ENCODE results near the gene PRKG1.

DNA sequence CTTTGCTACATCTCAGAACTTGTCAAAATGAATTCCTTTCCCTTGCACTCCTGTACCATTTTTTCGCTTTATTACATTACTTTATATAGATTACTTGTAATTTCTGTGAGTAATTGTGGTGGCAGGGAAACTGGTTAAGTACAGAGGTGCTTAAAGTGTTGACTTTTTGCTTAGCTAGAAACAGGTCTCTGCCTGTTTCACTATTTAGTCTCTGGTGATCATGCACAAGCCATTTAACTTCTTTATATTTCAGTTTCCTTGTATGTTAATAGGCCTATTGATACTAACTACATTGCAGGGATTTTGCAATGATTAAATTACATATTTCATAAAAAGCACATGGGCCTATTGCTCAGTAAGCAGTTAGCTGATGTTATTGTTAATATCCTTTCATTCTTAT, 233.8 kb downstream of the PRKG1 start:
- TF ChIP-seq, protein P1, sequence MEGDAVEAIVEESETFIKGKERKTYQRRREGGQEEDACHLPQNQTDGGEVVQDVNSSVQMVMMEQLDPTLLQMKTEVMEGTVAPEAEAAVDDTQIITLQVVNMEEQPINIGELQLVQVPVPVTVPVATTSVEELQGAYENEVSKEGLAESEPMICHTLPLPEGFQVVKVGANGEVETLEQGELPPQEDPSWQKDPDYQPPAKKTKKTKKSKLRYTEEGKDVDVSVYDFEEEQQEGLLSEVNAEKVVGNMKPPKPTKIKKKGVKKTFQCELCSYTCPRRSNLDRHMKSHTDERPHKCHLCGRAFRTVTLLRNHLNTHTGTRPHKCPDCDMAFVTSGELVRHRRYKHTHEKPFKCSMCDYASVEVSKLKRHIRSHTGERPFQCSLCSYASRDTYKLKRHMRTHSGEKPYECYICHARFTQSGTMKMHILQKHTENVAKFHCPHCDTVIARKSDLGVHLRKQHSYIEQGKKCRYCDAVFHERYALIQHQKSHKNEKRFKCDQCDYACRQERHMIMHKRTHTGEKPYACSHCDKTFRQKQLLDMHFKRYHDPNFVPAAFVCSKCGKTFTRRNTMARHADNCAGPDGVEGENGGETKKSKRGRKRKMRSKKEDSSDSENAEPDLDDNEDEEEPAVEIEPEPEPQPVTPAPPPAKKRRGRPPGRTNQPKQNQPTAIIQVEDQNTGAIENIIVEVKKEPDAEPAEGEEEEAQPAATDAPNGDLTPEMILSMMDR (conservative IDR thresholded peaks at IDR 0.05 in 1 of 2, IDR thresholded peaks at IDR 0.05 in 1 of 2; ENCODE audit: extremely low read depth in 1 of 2, insufficient read depth in 1 of 2, low read depth in 1 of 2, low read length in 2 of 2): no peak
- TF ChIP-seq EZH2 (IDR thresholded peaks at IDR 0.05; ENCODE audit: borderline replicate concordance, low read length): no peak
